NCI-H2171 treated with DMSO at 0.1 percent for 48 hours (cell line): ENCODE results near the gene PAXX.
"Not testable (repeated sequence)": the region's sequence is repeated elsewhere in the genome, so short reads cannot be mapped to it uniquely, and the experiment has no call there.

Experiments
- DNase-seq: peaks from one replicate; lab custom pipeline; 2025; lab: John Stamatoyannopoulos, UW

PAXX gene

GRCh38 chr9:137002646-137003041 is 10.4 kb downstream of the PAXX start:
- DNase-seq = no peak

- DNase-seq = not testable (repeated sequence)
Observed at GRCh38 chr9:137004285-137004684, 12.1 kb downstream of the PAXX start.

GRCh38 chr9:137006116-137007003 is 14.1 kb downstream of the PAXX start:
- no peak for DNase-seq

- DNase-seq = peak; percentile 31
Observed at GRCh38 chr9:137007108-137007815, 15.0 kb downstream of the PAXX start.

GRCh38 chr9:137007816-137008270 is 15.6 kb downstream of the PAXX start:
- DNase-seq = no peak

- DNase-seq = no peak
Observed at GRCh38 chr9:137008312-137008711, 16.1 kb downstream of the PAXX start.

GRCh38 chr9:137009217-137009616 is 17.0 kb downstream of the PAXX start:
- no peak for DNase-seq

- no peak for DNase-seq
Observed at GRCh38 chr9:137009938-137010732, 17.9 kb downstream of the PAXX start.

- no peak for DNase-seq
Observed at GRCh38 chr9:137011156-137011555, 18.9 kb downstream of the PAXX start.

GRCh38 chr9:137011907-137012675 is 19.9 kb downstream of the PAXX start:
- no peak for DNase-seq

- DNase-seq = no peak
Observed at GRCh38 chr9:137012694-137013570, 20.7 kb downstream of the PAXX start.

GRCh38 chr9:137013571-137013940 is 21.3 kb downstream of the PAXX start:
- no peak for DNase-seq

- no peak for DNase-seq
Observed at GRCh38 chr9:137014166-137014565, 21.9 kb downstream of the PAXX start.

GRCh38 chr9:137014776-137015539 is 22.7 kb downstream of the PAXX start:
- DNase-seq = no peak

GRCh38 chr9:137015540-137015930 is 23.3 kb downstream of the PAXX start:
- no peak for DNase-seq

GRCh38 chr9:137015976-137016375 is 23.8 kb downstream of the PAXX start:
- DNase-seq = no peak

- no peak for DNase-seq
Observed at GRCh38 chr9:137016436-137016835, 24.2 kb downstream of the PAXX start.

- DNase-seq = no peak
Observed at GRCh38 chr9:137017071-137017470, 24.8 kb downstream of the PAXX start.

- DNase-seq = no peak
Observed at GRCh38 chr9:137017791-137018497, 25.7 kb downstream of the PAXX start.
